HFF-Myc (cell line): ENCODE data around the gene KLHL30.
A peak's percentile ranks its signal among the peaks of the same experiment; 100 is the strongest.

Experiments
- DNase-seq: peaks from one replicate; pipeline ENCODE4 v3.0.0-alpha.2; 2011; ENCODE audit warnings: low read depth; ENCODE audit errors: extremely low read depth
- H3K4me3 ChIP-seq: replicated peaks from 2 replicates; pipeline ENCODE4 v1.5.1; 2011; ENCODE audit warnings: low read depth, mild to moderate bottlenecking, control low read depth, low read length
- TF ChIP-seq, protein P1 (sequence below): IDR thresholded peaks from 2 replicates; pipeline ENCODE4 v1.5.1; 2012; ENCODE audit warnings: mild to moderate bottlenecking, low read depth, low read length, control low read depth; ENCODE audit errors: missing control alignments

KLHL30 gene

DNA sequence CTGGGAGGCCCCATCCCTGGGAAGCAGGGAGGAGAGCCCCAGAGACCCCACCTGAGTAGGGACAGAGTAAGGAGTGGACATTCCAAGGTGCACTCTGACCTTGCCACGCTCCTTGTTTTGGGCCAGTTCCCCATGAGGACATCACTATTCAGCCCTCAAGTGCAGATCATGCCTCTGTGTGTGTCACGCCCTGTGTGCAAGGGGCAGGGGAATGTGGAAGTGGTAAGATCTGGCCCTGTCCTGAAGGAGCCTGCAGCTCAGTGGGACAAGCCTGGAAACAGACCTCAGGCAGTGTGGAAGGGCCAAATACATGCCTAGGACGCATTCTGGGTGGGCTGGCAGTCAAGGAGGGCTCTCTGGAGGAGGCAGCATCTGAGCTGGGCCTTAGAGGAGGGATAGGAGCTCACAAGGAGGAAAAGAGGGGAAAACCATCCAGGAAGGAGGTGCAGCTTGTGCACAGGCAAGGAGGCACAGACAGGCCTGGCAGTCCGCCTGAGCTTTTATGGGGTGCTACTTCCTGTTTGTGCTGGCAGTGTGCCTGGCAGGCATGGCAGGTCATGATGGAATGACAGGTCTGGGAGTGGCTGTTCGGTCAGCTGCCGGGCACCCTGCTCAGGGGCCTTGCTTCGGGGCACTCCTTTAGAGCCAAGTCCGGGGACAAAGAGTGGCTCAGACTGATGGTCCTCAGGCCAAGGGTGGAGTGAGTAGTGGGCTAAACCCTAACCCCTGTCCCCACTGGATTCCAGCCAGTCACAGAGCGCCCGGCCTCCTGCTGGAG is 3.3 kb downstream of the KLHL30 start:
- TF ChIP-seq, protein P1, sequence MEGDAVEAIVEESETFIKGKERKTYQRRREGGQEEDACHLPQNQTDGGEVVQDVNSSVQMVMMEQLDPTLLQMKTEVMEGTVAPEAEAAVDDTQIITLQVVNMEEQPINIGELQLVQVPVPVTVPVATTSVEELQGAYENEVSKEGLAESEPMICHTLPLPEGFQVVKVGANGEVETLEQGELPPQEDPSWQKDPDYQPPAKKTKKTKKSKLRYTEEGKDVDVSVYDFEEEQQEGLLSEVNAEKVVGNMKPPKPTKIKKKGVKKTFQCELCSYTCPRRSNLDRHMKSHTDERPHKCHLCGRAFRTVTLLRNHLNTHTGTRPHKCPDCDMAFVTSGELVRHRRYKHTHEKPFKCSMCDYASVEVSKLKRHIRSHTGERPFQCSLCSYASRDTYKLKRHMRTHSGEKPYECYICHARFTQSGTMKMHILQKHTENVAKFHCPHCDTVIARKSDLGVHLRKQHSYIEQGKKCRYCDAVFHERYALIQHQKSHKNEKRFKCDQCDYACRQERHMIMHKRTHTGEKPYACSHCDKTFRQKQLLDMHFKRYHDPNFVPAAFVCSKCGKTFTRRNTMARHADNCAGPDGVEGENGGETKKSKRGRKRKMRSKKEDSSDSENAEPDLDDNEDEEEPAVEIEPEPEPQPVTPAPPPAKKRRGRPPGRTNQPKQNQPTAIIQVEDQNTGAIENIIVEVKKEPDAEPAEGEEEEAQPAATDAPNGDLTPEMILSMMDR, result no peak
- DNase-seq, result peak; percentile 42
- no peak overlapping the region for H3K4me3 ChIP-seq

- H3K4me3 ChIP-seq, result no peak overlapping the region
- TF ChIP-seq, protein P1, result no peak
- DNase-seq, result no peak
Observed at GRCh38 chr2:238142382-238143205, 4.1 kb downstream of the KLHL30 start.

DNA sequence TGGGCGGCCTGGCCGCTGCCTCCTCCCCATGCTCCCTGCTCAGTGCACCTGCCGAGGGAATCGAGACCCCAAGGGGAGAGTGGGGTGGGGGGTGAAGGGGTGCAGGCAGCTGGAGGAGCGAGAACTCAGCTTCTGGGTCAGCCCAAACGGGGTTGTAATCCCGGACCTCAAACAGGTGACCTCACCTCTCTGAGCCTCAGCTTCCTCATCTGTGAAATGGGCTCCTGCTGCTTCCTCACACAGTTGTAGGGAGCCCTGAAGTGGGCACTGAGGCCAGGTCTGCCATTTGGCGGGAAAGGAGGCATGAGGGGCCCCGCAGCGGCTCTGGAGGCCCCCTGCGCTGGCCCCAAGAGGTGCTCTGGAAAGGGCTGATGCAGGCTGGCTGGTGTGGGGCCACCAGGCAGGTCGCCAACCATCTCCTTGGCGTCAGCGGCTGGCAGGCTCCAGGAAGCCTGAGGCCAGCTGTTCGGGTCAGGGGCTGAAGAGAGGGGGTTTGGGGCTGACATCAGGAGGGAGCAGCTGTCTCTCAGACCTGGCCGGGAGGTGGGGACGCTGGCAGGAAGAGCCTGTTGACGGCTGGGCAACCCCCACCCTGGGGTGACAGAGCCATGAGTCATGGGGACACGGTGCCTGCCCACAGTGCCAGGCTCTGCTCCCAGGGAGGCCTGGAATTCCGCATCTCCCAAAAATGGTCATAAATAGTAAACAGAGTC is 4.9 kb downstream of the KLHL30 start:
- H3K4me3 ChIP-seq, result no peak overlapping the region
- TF ChIP-seq, protein P1, result no peak
- DNase-seq, result no peak

DNA sequence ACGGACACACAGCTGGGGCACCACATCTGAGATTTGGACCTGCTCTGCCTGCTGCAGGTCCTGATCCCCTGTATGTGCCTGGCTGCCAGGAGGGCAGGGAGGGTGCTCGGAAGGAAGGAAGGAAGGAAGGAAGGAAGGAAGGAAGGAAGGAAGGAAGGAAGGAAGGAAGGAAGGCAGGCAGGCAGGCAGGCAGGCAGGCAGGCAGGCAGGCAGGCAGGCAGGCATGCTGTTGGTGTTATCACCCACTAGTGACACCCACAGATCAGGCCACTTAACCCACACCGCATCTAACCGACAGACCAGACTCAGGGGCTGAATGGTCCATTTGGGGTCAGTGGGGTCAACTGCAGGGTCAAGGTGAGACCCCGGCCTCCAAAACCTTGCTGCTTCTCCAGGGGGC is 5.8 kb downstream of the KLHL30 start:
- DNase-seq, result no peak
- TF ChIP-seq, protein P1, result no peak
- no peak overlapping the region for H3K4me3 ChIP-seq

DNA sequence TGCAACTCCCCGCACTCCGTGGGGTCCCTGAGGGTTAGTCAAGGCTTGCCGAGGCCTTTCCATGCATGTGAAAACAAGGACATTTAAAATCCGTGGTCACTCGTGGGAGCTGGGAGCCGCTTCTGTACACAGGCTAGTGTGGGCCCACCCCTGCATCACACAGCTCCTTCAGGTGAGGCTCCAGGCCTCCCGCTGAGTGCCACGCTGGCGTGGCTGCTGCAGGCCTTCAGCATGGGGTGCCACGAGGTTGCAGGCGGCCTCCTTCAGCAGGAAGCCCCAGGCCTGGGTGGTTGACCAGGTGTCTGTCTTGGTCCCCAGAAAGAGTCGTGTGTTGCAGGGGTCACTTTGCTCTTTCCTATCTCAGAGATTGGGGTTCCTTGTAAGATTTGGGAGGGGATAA is 6.6 kb downstream of the KLHL30 start:
- TF ChIP-seq, protein P1, result no peak
- no peak for DNase-seq
- H3K4me3 ChIP-seq, result no peak overlapping the region

- TF ChIP-seq, protein P1, result no peak
- no peak overlapping the region for H3K4me3 ChIP-seq
- DNase-seq, result no peak
Observed at GRCh38 chr2:238145851-238146250, 7.4 kb downstream of the KLHL30 start.
